KMS-11 (cell line): ENCODE results near the gene ADAT1.
A peak's percentile ranks its signal among the peaks of the same experiment; 100 is the strongest.

ENCODE experiments used
- H2AFZ ChIP-seq: fragments of 200-600 bp; sonication (generic); 2 replicates; pipeline ENCODE4 v1.6.1; 2016; ENCODE audit warnings: antibody characterized with exemption, mixed run types, low read depth
- H3K27ac ChIP-seq: fragments of 200-600 bp; sonication (generic); 2 replicates; pipeline ENCODE4 v1.6.1; 2016; ENCODE audit warnings: mild to moderate bottlenecking, mixed run types
- H3K27me3 ChIP-seq: fragments of 200-600 bp; sonication (generic); 2 replicates; pipeline ENCODE4 v1.6.1; 2017; ENCODE audit warnings: mild to moderate bottlenecking, low read depth, mixed run types, moderate library complexity; ENCODE audit not compliant: insufficient read depth
- H3K36me3 ChIP-seq: fragments of 200-600 bp; sonication (generic); 2 replicates; pipeline ENCODE4 v1.6.1; 2017; ENCODE audit warnings: mild to moderate bottlenecking, mixed run types; ENCODE audit not compliant: insufficient read depth
- H3K4me1 ChIP-seq: fragments of 200-600 bp; sonication (generic); 2 replicates; pipeline ENCODE4 v1.6.1; 2016; ENCODE audit warnings: mild to moderate bottlenecking, low read depth, mixed run types; ENCODE audit not compliant: poor library complexity, severe bottlenecking
- H3K4me2 ChIP-seq: fragments of 200-600 bp; sonication (generic); 2 replicates; pipeline ENCODE4 v1.7.0; 2016; ENCODE audit warnings: mild to moderate bottlenecking, mixed run types
- H3K4me3 ChIP-seq: fragments of 200-600 bp; sonication (generic); IDR thresholded peaks from 2 replicates; pipeline ENCODE4 v1.6.1; 2017; ENCODE audit warnings: low read depth, low read length, mixed read lengths; ENCODE audit not compliant: insufficient read depth
- H3K79me2 ChIP-seq: fragments of 200-600 bp; sonication (generic); 2 replicates; pipeline ENCODE4 v1.6.1; 2016; ENCODE audit warnings: low read depth, mixed run types; ENCODE audit not compliant: insufficient read depth
- H3K9ac ChIP-seq: fragments of 200-600 bp; sonication (generic); 2 replicates; pipeline ENCODE4 v1.6.1; 2016; ENCODE audit warnings: mild to moderate bottlenecking, mixed run types
- H4K20me1 ChIP-seq: fragments of 200-600 bp; sonication (generic); 2 replicates; pipeline ENCODE4 v1.6.1; 2016; ENCODE audit warnings: mild to moderate bottlenecking, mixed run types; ENCODE audit not compliant: insufficient read depth
- CTCF ChIP-seq: fragments of 200-600 bp; sonication (generic); conservative IDR thresholded peaks from 2 replicates; pipeline ENCODE4 v1.6.1; 2017; ENCODE audit warnings: low read depth, mild to moderate bottlenecking, antibody characterized with exemption, low read length, moderate library complexity, mixed read lengths

The ADAT1 gene

GRCh38 chr16:75555213-75555706 lies 67.8 kb downstream of the ADAT1 start:
- Histone ChIP-seq H3K27ac (peak overlapping the region; percentile 87), H3K4me2 (peak overlapping the region; percentile 78), H3K4me1 (peaks cover 19% of the 10 kb centered on the region), H3K4me3 (no peak overlapping the region), H3K9ac (peak overlapping the region; percentile 81), H4K20me1 (no peaks in the 10 kb centered on the region), H3K27me3 (no peaks in the 10 kb centered on the region), H2AFZ (peak overlapping the region; percentile 67), H3K36me3 (no peaks in the 10 kb centered on the region), H3K79me2 (no peaks in the 10 kb centered on the region; the same call in 1 of the 2 replicates)
- TF ChIP-seq CTCF: no peak

GRCh38 chr16:75552951-75553350 lies 70.1 kb downstream of the ADAT1 start:
- H3K9ac ChIP-seq: no peak overlapping the region
- no peak overlapping the region for H2AFZ ChIP-seq
- H3K27ac ChIP-seq: no peak overlapping the region; the same call in 1 of the 2 replicates
- no peak overlapping the region for H3K4me3 ChIP-seq
- no peaks in the 10 kb centered on the region for H4K20me1 ChIP-seq
- no peaks in the 10 kb centered on the region for H3K27me3 ChIP-seq
- no peaks in the 10 kb centered on the region for H3K36me3 ChIP-seq
- TF ChIP-seq CTCF: no peak
- H3K4me1 ChIP-seq: peaks cover 19% of the 10 kb centered on the region
- H3K4me2 ChIP-seq: no peak overlapping the region
- no peaks in the 10 kb centered on the region; the same call in 1 of the 2 replicates for H3K79me2 ChIP-seq

- Histone ChIP-seq H3K4me3 (no peak overlapping the region), H3K36me3 (no peaks in the 10 kb centered on the region), H3K9ac (no peak overlapping the region), H3K79me2 (no peaks in the 10 kb centered on the region; the same call in 1 of the 2 replicates), H3K4me1 (peaks cover 10% of the 10 kb centered on the region), H3K4me2 (no peak overlapping the region), H3K27ac (no peak overlapping the region), H4K20me1 (no peaks in the 10 kb centered on the region), H3K27me3 (no peaks in the 10 kb centered on the region), H2AFZ (no peak overlapping the region)
- no peak for TF ChIP-seq CTCF
Measured at GRCh38 chr16:75550211-75550662, 72.8 kb downstream of the ADAT1 start.
